Measurements from ENCODE around the gene AMMECR1. TPM values are rescaled to one million over a fixed set of nuclear protein-coding genes. Genes with fewer than 3 reads are reported as not detected.

AMMECR1 gene
- total and polyA plus RNA-seq, 2 of the 13 experiments (the other 11 are each of a cell fraction or from before 2014, with no cell fraction given) = 3.1 to 7.5 TPM

DNA sequence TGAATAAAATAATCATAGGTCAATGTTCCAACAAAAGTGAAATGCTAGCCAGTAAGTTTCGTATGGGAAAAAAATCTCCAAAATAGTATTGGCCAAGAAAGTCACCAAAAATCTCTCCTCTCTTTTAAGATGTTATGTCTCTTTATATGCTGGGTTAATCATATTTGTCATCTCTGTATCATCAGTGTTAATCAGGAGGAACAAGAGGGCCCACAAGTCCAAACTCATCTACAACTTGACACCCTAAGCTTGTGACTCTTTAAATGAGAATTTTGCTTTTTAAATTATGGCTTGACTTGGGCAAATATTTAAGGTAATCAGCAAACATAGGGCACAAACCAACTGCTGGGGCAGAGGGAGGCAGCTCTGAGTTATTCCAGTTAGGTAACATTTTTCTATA lies 75.5 kb downstream of the AMMECR1 start:
- WGBS (ENCODE audit: low lambda C conversion rate) = 92% methylated on average over 1 of the region's 1 CpG
- no TSS peak for BruUV-seq (replicated peaks)
- H3K27me3 ChIP-seq (ENCODE audit: control insufficient read depth in 1 of 2, insufficient read depth in 2 of 2, low read length in 2 of 2) = no peaks in the 10 kb centered on the region
- no peaks in the 10 kb centered on the region for H3K9me3 ChIP-seq (ENCODE audit: low read length)
- H2AFZ ChIP-seq (ENCODE audit: low read length) = no peak overlapping the region
- H3K9ac ChIP-seq (ENCODE audit: insufficient read depth, low read depth, low read length) = no peak overlapping the region
- DNase-seq (ENCODE audit: low spot score) = no peak
- FAIRE-seq = no peak
- intact Hi-C loops (cut with micrococcal nuclease; ENCODE audit: unreplicated experiment) = no loop called here
- in situ Hi-C loops (cut with HindIII; ENCODE audit: extremely low pct_ligation_motif_present, low pct_unique_long_range_greater_than_20kb) = no loop called here
- POLR2A ChIA-PET = no interaction called here
- TF ChIP-seq, protein P1, sequence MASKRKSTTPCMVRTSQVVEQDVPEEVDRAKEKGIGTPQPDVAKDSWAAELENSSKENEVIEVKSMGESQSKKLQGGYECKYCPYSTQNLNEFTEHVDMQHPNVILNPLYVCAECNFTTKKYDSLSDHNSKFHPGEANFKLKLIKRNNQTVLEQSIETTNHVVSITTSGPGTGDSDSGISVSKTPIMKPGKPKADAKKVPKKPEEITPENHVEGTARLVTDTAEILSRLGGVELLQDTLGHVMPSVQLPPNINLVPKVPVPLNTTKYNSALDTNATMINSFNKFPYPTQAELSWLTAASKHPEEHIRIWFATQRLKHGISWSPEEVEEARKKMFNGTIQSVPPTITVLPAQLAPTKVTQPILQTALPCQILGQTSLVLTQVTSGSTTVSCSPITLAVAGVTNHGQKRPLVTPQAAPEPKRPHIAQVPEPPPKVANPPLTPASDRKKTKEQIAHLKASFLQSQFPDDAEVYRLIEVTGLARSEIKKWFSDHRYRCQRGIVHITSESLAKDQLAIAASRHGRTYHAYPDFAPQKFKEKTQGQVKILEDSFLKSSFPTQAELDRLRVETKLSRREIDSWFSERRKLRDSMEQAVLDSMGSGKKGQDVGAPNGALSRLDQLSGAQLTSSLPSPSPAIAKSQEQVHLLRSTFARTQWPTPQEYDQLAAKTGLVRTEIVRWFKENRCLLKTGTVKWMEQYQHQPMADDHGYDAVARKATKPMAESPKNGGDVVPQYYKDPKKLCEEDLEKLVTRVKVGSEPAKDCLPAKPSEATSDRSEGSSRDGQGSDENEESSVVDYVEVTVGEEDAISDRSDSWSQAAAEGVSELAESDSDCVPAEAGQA (IDR thresholded peaks at IDR 0.05; ENCODE audit: low read depth) = no peak
- TF ChIP-seq, protein P1 (CRISPR knock-in tag; IDR thresholded peaks at IDR 0.05; ENCODE audit: borderline replicate concordance) = no peak
- TF ChIP-seq ZSCAN25 (CRISPR knock-in tag; IDR thresholded peaks at IDR 0.05) (no peak), NFRKB (IDR thresholded peaks at IDR 0.05) (no peak), NBN (conservative IDR thresholded peaks at IDR 0.05) (no peak), ZC3H13 (CRISPR knock-in tag; IDR thresholded peaks at IDR 0.05) (no peak), CBX5 (CRISPR knock-in tag; IDR thresholded peaks at IDR 0.05; ENCODE audit: borderline replicate concordance) (no peak), ZNF766 (CRISPR knock-in tag; IDR thresholded peaks at IDR 0.05; ENCODE audit: borderline replicate concordance) (no peak), ZNF12 (CRISPR knock-in tag; IDR thresholded peaks at IDR 0.05) (no peak)
- TF ChIP-seq, protein P2, sequence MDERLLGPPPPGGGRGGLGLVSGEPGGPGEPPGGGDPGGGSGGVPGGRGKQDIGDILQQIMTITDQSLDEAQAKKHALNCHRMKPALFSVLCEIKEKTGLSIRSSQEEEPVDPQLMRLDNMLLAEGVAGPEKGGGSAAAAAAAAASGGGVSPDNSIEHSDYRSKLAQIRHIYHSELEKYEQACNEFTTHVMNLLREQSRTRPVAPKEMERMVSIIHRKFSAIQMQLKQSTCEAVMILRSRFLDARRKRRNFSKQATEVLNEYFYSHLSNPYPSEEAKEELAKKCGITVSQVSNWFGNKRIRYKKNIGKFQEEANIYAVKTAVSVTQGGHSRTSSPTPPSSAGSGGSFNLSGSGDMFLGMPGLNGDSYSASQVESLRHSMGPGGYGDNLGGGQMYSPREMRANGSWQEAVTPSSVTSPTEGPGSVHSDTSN (CRISPR knock-in tag; IDR thresholded peaks at IDR 0.05) = no peak
- TF ChIP-seq, protein P3, sequence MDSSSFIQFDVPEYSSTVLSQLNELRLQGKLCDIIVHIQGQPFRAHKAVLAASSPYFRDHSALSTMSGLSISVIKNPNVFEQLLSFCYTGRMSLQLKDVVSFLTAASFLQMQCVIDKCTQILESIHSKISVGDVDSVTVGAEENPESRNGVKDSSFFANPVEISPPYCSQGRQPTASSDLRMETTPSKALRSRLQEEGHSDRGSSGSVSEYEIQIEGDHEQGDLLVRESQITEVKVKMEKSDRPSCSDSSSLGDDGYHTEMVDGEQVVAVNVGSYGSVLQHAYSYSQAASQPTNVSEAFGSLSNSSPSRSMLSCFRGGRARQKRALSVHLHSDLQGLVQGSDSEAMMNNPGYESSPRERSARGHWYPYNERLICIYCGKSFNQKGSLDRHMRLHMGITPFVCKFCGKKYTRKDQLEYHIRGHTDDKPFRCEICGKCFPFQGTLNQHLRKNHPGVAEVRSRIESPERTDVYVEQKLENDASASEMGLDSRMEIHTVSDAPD (CRISPR knock-in tag; IDR thresholded peaks at IDR 0.05) = no peak
- no peaks in the 10 kb centered on the region for H4K20me1 ChIP-seq (ENCODE audit: insufficient read depth, low read length)
- H3K4me1 ChIP-seq (ENCODE audit: insufficient read depth, low read length) = no peaks in the 10 kb centered on the region
- H3K27ac ChIP-seq (ENCODE audit: extremely low read length, insufficient read depth, low read length) = no peak overlapping the region
- no peaks in the 10 kb centered on the region for H3K36me3 ChIP-seq (replicated peaks in 1 of 2; ENCODE audit: control insufficient read depth in 1 of 2, insufficient read depth in 2 of 2, low read length in 2 of 2)
- H3K4me3 ChIP-seq (replicated peaks in 1 of 3; ENCODE audit: insufficient read depth in 1 of 3, low read depth in 2 of 3, low read length in 3 of 3) = no peak overlapping the region
- no peak for ATAC-seq
- no peaks in the 10 kb centered on the region for H3K79me2 ChIP-seq (ENCODE audit: insufficient read depth, low read length)
- CTCF ChIA-PET (ENCODE audit: low intra/inter-chr PET ratio, low total read pairs) = no interaction called here
- no peak overlapping the region for H3K4me2 ChIP-seq (ENCODE audit: low read depth, low read length)

Data from HepG2 (cell line).